Peyer's patch (tissue), 4 donors: Measurements from ENCODE around the gene IGFN1.

Experiments used
- CTCF ChIP-seq, 6 experiments: fragments of 450-650 bp in 4 of 6; fragments of 200-600 bp in 2 of 6; sonication (generic) in 1 of 6; IDR thresholded peaks; one replicate each; pipeline ENCODE4 v1.5.1; 2017 to 2019; ENCODE audit warnings: antibody characterized with exemption in 6 of 6, mild to moderate bottlenecking in 3 of 6, moderate library complexity in 1 of 6
- POLR2A ChIP-seq, 2 donors: fragments of 450-650 bp; IDR thresholded peaks; one replicate each; pipeline ENCODE4 v1.5.1; 2017; ENCODE audit warnings: antibody characterized with exemption in 2 of 2, mild to moderate bottlenecking in 2 of 2, moderate library complexity in 2 of 2

GRCh38 chr1:201264554-201264953 lies 73.9 kb downstream of the IGFN1 start:
- no peak for TF ChIP-seq CTCF (IDR thresholded peaks at IDR 0.05)
- no peak for TF ChIP-seq POLR2A (IDR thresholded peaks at IDR 0.05)
